LNCaP clone FGC (cell line): ENCODE data around the gene MTCL1.

Experiments used
- DNase-seq: peaks from one replicate; pipeline ENCODE4 v3.0.0-alpha.2; 2011; ENCODE audit warnings: low read depth
- H3K4me3 ChIP-seq: 2 replicates; pipeline ENCODE4 v1.5.1; 2011; ENCODE audit warnings: mild to moderate bottlenecking, low read depth, low read length, control low read depth
- CTCF ChIP-seq: IDR thresholded peaks from 2 replicates; pipeline ENCODE4 v1.5.1; 2012; ENCODE audit warnings: mild to moderate bottlenecking; ENCODE audit not compliant: control insufficient read depth, insufficient read depth; ENCODE audit errors: extremely low read depth

The MTCL1 gene

GRCh38 chr18:8854550-8854949 is 149.2 kb downstream of the MTCL1 start:
- TF ChIP-seq CTCF = no peak
- DNase-seq = no peak
- H3K4me3 ChIP-seq = no peak overlapping the region

- TF ChIP-seq CTCF = no peak
- no peak overlapping the region for H3K4me3 ChIP-seq
- no peak for DNase-seq
Observed at GRCh38 chr18:8854962-8855361, 149.6 kb downstream of the MTCL1 start.

GRCh38 chr18:8856212-8856611 is 150.9 kb downstream of the MTCL1 start:
- no peak for TF ChIP-seq CTCF
- no peak for DNase-seq
- H3K4me3 ChIP-seq = no peak overlapping the region

GRCh38 chr18:8856769-8857393 is 151.5 kb downstream of the MTCL1 start:
- no peak overlapping the region for H3K4me3 ChIP-seq
- no peak for TF ChIP-seq CTCF
- DNase-seq = no peak

- DNase-seq = no peak
- TF ChIP-seq CTCF = no peak
- no peak overlapping the region for H3K4me3 ChIP-seq
Observed at GRCh38 chr18:8857806-8858205, 152.4 kb downstream of the MTCL1 start.

- no peak overlapping the region for H3K4me3 ChIP-seq
- no peak for TF ChIP-seq CTCF
- DNase-seq = no peak
Observed at GRCh38 chr18:8858888-8859511, 153.6 kb downstream of the MTCL1 start.
